Measurements from ENCODE around the gene BUB1B.
"Not testable (repeated sequence)": the region's sequence is repeated elsewhere in the genome, so short reads cannot be mapped to it uniquely, and the experiment has no call there.

The BUB1B gene

GRCh38 chr15:40160689-40161688 lies at the start of gene BUB1B:
BUB1B (plus strand) TSS chr15:40161069; CDS start chr15:40161221, 152 bp downstream.
- peak; percentile 82 for DNase-seq (ENCODE audit: low read depth)

DNA sequence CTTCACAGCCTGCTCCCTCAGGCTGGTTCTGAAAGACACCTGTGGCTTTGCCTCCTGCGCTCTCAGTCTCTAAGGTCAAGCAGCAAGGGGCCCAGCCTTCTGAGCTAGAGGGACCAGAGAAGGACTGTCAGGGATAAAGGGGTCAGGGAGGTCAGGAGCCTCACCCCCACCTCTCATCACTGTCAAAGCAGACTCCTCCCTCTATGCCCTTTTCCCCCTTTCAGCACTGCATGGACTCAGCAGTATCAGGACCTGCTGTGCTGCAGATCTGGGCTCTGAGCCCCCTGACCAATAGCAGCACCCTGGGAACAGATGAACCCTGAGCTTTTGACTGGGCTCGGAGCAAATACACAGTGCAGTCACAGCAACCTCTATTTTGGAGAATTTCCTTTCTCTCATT lies 49.0 kb upstream of the BUB1B start:
- DNase-seq (ENCODE audit: low read depth), result no peak

DNA sequence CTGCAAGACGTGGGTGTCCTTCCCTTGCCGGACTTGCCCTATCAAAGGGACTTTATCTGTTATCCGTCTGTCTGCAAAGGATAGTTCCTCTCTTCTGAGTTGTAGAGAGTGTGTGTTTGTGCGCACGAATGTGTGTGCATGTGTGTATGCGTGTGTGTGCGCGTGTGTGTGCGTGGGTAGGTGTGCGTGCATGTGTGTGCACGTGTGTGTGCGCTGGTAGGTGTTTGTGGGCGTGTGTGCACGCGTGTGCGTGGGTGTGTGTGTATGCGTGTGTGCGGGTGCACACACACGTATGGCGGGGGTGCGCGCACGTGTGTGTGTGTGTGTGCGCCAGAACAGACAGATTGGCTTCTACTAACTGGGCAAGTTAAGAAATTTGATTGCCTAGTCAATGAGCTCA lies 48.1 kb upstream of the BUB1B start:
- no peak for DNase-seq (ENCODE audit: low read depth)

DNA sequence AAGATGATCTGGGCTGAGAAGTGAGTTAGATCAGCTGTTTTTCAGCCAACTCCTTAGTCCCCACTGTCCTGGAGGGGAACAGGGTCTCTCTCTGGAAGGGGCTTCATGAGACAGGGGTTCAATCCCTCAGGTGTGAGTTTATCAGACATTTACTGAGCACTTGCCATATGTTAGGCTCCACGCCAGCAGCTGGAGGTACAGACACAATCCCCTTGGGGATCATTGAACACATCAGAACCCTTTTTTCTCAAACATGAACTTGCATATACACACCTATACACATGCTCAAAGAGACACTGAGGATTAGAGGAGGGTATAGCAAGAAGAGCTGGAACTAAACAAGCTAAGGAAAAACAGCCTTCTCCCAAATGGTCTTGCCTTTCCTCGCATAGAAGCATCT lies 46.7 kb upstream of the BUB1B start:
- no peak for DNase-seq (ENCODE audit: low read depth)

DNA sequence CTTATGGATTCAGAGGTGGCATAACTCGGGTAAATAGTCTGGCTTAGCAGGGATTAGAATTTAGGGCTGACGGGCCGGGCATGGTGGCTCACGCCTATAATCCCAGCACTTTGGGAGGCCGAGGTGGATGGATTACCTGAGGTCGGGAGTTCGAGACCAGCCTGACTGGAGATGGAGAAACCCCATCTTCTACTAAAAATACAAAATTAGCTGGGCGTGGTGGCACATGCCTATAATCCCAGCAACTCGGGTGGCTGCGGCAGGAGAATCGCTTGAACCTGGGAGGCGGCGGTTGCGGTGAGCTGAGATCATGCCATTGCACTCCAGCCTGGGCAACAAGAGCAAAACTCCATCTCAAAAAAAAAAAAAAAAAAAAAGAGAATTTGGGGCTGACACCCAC lies 45.8 kb upstream of the BUB1B start:
- DNase-seq (ENCODE audit: low read depth), result not testable (repeated sequence)

DNA sequence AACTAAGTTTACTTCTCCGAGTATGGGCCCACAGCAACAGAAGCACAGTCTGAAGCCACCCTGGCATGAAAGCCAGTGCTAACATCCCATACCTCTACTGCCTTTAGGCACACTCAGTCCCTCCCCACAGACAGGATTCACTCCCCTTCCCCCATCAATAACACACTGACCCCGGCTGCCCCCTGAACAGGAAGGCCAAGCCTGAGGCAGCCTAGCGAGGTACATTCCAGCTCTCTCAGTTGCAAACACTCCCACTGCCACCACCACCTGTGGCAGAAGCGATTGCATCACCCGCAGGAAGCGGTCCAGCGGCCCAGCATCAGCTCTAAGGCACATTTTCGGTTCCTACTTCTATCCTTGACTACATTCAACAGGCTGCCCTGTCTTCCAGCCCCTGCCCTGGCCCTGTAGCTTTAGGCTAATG lies 45.2 kb upstream of the BUB1B start:
- DNase-seq (ENCODE audit: low read depth), result no peak

DNA sequence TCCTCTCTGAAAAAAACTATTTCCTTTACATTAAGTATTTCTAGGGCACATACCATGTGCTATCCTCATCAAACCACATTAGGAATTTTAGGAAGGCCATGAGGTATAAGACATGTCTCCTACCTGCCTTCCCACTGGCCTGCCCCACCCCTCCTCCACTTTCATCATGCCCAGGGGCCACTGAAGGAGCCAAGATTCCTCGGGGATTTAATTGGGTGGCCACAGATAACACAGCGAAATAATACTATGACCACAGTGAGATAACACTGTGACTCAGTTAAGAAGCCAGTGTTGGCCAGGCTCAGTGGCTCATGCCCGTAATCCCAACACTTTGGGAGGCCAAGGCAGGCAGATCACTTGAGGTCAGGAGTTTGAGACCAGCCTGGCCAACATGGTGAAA lies 42.4 kb upstream of the BUB1B start:
- no peak for DNase-seq (ENCODE audit: low read depth)

DNA sequence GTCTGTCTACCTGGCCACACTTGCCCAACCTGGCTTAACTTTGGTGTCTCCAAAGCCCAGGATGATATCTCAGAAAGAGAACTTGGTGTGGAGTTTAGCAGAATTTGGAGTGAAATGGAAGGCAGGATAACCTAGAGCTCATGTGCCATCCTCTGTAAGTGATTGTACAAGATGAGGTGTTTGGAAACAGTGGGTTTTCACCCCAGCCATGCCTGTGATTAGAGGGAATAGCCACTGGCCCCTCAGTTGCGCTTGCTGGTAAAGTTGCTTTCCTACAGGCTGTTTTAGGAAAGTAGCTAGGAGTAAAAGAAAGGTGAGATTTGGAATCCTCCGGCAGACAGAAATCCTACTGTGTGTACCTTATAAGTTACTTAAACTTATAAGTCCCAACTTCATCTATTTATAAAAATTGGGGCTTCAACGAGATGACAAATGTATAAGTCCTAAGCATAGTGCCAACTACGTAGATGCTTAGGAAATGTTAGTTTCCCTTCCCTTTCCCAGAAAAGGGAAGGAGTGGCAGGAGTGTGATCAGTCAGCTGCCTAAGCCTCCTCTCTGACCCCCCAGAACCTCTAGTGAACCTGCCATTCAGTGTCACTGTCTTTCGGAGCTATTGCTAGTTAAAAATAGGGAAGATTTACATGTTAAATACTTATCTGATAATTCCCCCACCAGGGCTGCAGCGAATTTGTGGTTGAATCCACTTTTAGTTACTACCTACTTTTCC lies 38.8 kb upstream of the BUB1B start:
- no peak for DNase-seq (ENCODE audit: low read depth)

GRCh38 chr15:40122989-40123388 lies 37.9 kb upstream of the BUB1B start:
- DNase-seq (ENCODE audit: low read depth), result not testable (repeated sequence)

GRCh38 chr15:40123863-40124262 lies 37.0 kb upstream of the BUB1B start:
- DNase-seq (ENCODE audit: low read depth), result not testable (repeated sequence)

- not testable (repeated sequence) for DNase-seq (ENCODE audit: low read depth)
Observed at GRCh38 chr15:40124333-40124732, 36.5 kb upstream of the BUB1B start.

- not testable (repeated sequence) for DNase-seq (ENCODE audit: low read depth)
Observed at GRCh38 chr15:40124807-40125285, 36.0 kb upstream of the BUB1B start.

GRCh38 chr15:40125950-40126349 lies 34.9 kb upstream of the BUB1B start:
- DNase-seq (ENCODE audit: low read depth), result no peak

DNA sequence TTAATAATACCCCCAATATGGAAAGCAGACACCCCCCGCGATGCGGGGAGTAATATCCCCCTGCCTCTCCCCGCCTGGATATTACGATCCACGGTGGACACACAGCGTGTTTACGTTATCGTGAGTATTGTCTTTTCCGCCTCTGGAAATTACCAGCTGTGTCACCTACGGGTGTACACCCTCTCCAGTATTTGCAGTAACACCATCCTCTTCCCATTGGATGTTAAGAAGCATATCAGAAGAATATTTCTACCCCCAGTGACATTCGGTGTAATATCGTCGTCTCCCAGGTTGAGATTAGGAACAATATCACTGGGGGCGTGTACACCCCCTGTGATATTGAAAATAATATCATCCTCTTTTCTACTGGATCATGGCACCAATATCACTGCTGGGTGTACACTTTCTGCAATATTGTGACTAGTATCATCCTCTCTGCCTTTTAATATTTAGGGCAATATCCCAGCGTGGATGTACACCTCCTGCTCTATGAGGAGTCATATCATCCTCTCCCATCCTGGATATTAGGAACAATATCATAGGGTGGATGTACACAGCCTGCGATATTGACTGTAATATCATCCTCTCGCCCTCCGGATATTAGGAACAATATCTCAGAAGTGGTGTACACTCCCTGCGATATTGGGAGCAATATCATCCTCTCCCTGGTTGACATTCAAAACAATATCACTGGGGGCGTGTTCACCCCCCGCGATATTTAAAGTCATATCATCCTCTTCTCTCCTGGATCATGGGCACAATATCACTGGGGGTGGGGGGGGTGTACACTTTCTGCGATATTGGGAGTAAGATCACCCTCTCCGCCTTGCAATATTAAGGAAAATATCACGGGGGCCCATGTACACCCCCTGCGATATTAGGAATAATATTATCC lies 31.9 kb upstream of the BUB1B start:
- DNase-seq (ENCODE audit: low read depth), result no peak

DNA sequence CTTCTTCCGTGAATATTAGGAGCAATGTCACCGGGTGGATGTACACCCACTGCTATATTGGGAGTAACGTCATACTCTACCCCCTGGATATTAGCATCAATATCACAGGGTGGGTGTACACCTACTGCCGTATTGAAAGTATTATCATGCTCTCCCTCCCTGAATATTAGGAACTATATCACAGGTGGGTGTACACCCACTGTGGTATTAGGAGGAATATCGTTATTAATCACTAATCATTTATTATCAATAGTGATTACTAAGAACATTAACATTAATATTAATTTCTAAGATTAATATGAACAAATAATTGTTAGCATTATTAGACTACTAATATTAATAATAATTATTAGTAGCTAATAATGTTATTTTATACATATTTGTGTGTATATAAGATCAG lies 30.8 kb upstream of the BUB1B start:
- no peak for DNase-seq (ENCODE audit: low read depth)

DNA sequence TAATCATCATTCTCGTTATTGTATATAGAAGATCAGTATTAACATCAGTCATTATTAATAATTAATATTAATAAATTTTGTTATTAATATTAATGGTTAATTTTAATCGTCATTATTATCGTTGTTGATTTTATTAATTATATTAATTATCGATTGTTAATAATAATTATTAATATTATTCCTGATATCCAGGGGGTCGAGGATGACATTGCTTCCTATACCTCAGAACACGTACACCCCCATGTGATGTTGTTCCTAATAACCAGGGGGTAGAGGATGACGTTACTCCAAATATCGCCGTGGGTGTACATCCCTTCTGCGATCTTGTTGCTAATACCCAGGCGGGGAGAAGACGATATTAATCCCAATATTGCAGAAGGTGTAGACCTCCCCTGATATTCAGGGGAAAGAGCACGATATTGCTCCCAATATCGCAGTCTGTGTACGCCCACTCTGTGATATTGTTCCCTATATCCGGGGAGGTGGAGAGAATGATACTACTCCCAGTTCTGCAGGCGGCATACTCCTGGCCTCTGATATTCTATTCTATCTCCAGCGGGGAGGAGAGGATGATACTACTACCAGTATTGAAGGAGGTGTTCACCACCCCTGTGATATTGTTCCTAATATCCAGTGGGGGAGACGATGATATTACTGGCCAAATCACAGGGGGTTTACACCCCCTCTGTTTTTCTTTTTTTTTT lies 29.9 kb upstream of the BUB1B start:
- DNase-seq (ENCODE audit: low read depth), result no peak

DNA sequence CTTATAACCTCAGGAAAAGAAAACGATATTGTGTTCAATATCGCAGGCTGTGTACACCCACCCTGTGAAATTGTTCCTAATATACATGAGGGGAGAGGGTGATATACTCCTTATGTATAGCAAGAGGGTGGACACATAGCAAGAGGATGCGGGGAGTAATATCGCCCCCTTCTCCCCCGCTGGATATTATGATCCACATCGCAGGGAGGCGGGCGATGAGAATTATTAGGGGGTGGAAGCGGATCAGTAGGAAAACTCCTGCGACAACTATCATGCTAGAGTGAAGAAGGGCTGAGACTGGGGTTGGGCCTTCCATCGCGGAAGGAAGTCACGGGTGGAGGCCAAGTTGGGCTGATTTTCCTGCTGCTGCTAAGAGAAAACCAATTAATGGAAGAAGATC lies 27.3 kb upstream of the BUB1B start:
- DNase-seq (ENCODE audit: low read depth), result no peak

DNA sequence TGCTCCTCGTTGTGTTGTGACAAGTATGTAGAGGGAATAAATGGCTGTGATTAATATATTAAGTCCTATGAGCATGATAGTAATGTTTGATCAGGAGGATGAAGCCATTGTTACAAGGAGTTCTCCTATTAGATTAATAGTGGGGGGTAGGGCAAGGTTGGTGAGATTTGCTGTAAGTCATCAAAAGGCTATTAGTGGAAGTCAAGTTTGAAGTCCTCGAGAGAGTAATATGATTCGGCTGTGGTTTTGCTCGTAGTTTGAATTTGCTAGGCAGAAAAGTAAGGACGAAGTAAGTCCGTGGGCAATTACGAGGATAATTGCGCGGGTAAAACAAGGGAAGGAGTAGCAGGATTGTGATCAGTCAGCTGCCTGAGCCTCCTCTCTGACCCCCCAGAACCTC lies 26.0 kb upstream of the BUB1B start:
- DNase-seq (ENCODE audit: low read depth), result no peak

- DNase-seq (ENCODE audit: low read depth), result not testable (repeated sequence)
Observed at GRCh38 chr15:40135846-40136450, 24.9 kb upstream of the BUB1B start.

DNA sequence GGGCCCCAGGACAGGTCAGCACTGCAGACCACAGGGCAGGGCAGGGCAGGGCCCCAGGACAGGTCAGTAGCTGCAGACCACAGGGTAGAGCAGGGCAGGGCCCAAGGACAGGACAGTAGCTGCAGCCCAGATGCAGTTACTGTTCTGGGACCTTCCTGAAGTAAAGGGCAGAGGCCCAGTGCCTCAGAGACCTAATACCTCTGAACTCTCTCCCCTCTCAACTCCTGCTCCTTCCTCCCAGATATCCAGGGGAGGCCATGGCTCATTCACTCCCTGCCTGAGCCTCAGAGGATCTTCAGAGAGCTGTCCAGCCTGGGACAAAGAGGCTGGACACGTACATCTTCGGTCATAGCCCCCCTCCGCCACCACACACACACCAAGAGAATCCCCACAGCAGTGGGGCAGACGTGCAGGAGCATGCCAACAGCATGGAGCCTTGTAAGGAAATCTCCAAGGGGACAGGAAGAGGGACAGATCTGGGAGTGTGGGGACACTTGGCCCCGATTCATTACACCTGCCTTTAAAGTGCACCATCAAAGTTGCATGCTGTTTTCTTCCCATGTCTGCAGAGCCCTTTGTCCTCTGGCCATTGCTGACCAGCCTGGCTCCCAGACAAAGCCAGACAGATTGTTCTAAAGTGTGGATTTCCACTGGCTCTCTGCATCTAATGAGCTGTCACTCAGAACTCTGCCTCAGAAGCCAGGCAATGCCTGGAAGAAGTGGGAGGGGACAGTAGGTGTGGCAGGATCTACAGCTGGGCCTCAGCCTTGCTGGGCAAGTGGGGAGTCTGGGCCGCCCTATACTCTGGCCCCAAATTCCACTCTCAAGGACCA lies 24.2 kb upstream of the BUB1B start:
- no peak for DNase-seq (ENCODE audit: low read depth)

Data from activated T-helper 1 cell treated with Interleukin-2 at 50 U/mL for 16 hours (primary cell).